Stimulated activated CD8-positive, alpha-beta memory T cell treated with anti-CD3 and anti-CD28 coated beads, Interleukin-12 subunit alpha, Interleukin-12 subunit beta, amount 100 ng/mL, for 4 hours (primary cell): ENCODE measurements around the gene CAMSAP1.
"Not testable (repeated sequence)": the region's sequence is repeated elsewhere in the genome, so short reads cannot be mapped to it uniquely, and the experiment has no call there.

Experiments
- DNase-seq: peaks from one replicate; pipeline ENCODE4 v3.0.0-alpha.2; 2020; ENCODE audit warnings: low read depth

CAMSAP1 gene, protein sequence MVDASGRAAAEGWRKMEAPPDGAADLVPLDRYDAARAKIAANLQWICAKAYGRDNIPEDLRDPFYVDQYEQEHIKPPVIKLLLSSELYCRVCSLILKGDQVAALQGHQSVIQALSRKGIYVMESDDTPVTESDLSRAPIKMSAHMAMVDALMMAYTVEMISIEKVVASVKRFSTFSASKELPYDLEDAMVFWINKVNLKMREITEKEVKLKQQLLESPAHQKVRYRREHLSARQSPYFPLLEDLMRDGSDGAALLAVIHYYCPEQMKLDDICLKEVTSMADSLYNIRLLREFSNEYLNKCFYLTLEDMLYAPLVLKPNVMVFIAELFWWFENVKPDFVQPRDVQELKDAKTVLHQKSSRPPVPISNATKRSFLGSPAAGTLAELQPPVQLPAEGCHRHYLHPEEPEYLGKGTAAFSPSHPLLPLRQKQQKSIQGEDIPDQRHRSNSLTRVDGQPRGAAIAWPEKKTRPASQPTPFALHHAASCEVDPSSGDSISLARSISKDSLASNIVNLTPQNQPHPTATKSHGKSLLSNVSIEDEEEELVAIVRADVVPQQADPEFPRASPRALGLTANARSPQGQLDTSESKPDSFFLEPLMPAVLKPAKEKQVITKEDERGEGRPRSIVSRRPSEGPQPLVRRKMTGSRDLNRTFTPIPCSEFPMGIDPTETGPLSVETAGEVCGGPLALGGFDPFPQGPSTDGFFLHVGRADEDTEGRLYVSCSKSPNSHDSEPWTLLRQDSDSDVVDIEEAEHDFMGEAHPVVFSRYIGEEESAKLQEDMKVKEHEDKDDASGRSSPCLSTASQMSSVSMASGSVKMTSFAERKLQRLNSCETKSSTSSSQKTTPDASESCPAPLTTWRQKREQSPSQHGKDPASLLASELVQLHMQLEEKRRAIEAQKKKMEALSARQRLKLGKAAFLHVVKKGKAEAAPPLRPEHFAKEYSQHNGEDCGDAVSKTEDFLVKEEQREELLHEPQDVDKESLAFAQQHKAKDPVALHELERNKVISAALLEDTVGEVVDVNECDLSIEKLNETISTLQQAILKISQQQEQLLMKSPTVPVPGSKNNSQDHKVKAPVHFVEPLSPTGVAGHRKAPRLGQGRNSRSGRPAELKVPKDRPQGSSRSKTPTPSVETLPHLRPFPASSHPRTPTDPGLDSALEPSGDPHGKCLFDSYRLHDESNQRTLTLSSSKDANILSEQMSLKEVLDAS (N-terminal part only)

DNA sequence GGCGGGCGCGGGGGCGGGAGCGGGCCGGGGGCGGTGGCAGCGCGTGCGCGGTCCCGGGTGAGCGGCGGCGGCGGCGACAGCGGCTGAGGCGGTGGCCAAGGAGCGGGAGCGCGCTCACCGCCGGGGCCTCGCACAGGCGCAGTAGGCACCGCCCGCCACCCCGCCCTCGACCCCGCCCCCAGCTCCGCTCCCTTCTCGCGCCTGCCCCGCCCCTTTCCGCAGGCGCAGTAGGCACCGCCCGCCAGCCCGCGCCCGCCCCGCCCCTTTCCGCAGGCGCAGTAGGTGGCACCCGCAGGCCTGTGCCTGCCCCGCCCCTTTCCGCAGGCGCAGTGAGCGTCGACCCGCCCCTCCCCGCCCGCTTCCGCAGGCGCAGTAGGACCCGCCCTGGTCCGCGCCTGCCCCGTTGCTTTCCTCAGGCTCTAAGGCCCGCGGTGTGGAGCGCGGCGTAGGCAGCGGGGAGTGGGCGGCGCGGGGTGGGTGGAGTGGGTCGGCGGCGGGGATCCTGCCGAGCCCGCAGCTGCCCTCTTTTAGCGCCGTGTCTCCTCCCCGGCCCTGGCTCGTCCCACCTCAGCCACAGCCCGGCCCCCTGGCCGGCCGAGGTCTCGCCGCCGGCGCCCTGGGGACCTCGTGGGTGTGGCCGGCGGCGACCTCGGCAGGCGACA is at the start of gene CAMSAP1:
CAMSAP1 (minus strand) TSS at position 116 of the 662 bp plus-strand sequence. CDS start 387 bp downstream, outside the sequence.
- peak; percentile 94 for DNase-seq

DNA sequence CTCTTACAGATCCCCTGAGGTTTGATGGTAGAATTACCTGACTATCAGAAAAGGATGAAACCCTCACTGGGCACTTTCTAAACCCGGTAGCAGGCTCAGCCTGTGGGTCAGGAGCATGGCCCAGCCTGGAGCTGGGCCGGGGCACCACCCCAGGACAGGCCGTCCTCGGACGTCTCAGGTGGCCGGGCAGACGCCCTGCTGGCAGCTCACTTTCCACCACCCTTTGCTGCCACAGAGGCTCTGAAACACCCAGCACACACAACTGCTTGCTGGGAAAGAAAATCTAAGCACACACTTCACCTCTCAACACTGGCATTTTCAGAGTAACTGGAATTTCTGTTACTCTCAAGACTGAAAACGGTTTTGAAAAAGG is 49.4 kb upstream of the CAMSAP1 start:
- DNase-seq = no peak

DNA sequence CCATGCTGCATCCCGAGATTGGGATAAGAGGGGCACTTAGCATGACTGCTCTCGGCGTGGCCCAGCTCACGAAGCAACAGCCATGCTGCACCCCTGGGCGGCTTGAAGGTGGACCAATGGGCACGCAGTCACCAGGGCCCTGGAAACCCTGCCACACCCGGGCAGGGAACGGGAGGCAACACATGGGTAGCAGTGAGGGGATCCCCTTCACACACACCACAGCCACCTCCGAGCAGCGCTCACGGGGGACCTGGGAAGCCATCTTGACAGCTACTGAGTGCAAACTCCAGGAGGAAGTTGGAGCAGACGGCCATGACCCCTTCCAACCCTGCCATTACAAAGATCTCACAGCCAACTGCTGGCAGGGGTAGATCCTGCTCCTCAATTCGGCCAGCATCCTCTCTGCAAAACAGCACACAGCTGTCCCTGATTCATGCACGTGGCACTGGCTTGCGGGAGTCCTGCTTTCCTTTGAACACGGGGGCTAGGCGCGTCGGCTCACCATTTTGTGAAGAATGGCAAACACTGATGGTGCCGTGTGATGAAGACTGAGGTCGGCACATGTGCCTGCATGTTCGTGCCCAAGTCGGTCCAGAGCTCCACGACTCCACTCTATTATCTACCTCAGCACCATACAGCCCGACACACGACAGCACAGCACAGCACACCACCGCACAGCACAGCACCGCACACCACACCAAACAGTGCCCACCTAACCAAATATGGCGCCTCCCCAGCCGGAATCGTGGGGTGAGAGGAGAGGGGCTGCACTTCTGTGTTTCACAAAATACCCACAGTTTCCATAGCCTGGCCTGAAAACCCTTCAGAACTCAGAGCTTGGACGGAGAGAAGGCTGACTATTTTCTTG is 48.8 kb upstream of the CAMSAP1 start:
- no peak for DNase-seq

DNA sequence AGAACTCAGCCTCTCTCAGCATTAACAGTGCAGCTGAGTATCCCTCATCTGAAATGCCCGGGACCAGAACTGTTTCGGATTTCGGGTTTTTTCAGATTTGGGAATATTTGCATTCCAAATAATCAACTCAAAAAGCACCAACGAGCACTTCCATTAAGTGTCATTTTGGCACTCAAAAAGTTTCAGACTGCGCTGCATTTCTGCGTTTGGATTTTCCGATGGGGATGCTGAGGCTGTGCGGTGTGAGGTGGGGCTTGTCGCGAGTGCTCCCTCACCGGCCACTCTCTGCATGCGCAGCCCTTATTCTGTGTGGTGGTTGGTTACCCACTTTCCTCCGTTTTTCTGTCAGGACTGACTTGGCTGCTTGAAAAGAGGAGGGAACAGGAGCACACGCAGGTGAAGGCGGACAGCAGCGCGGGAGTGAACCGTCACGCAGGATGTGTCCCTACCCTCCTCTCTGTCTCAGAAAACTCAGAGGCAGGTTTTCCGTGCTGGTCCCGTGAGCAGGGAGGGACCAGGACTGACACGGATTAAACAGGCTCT is 45.4 kb upstream of the CAMSAP1 start:
- DNase-seq = no peak

DNA sequence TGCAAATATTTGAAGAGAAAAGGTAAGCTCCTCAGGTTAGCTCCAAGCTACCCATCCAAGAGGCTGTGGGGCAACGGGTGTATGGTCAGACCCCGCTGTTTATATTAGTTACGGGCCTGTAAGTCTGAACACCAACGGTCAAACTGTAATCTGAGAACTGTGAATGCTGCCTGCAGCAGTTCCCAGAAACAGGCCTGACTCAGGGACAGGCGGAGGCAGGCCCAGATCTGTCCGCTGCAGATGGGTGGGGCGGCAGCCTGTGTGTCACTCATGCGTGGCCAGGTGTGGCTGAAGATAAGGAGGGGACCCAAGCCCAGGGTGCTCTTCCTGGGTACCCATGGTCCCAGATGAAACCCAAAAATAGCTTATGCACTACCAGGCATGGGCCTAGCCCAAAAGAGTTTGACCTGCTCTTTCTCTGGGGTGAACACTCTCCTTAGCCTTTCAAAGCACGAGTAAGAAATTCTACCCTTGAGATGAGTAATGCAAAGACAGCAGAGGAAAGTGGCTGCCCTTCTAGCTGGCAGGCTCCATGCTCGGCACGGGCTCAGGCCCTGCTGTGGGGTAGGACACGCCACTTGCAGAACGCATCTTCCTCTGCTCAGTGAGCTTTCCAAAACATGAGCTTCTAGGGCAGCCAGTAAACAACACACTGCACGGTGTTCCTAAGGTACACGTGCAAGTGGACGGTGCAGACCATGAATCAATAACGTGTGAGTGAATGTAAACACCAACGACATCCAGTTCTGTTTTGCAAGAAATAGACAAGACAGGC is 44.7 kb upstream of the CAMSAP1 start:
- no peak for DNase-seq

DNA sequence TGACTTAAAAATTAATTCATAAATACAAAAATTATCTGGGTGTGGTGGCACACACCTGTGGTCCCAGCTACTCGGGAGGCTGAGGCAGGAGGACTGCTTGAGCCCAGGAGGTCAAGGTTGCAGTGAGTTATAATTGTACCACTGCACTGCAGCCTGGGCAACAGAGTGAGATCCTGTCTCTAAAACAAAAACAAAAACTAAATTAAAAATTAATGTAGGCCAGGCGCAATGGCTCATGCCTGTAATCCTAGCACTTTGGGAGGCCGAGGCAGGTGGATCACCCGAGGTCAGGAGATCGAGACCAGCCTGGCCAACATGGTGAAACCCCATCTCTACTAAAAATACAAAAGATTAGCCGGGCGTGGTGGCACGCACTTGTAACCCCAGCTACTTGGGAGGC is 44.0 kb upstream of the CAMSAP1 start:
- DNase-seq = not testable (repeated sequence)

DNA sequence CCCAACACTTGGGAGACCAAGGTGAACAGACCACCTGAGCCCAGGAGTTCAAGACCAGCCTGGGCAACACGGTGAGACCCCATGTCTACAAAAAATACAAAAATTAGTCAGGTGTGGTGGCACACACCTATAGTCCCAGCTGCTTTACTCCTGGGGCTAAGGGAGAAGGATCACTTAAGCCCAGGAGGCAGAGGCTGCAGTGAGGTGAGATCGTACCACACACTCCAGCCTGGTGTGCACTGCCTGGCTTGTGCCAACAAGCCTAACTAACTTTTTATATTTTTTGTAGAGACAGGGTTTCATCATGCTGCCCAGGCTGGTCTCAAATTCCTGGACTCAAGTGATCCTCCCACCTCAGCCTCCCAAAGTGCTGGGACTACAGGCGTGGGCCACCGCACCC is 43.5 kb upstream of the CAMSAP1 start:
- not testable (repeated sequence) for DNase-seq

DNA sequence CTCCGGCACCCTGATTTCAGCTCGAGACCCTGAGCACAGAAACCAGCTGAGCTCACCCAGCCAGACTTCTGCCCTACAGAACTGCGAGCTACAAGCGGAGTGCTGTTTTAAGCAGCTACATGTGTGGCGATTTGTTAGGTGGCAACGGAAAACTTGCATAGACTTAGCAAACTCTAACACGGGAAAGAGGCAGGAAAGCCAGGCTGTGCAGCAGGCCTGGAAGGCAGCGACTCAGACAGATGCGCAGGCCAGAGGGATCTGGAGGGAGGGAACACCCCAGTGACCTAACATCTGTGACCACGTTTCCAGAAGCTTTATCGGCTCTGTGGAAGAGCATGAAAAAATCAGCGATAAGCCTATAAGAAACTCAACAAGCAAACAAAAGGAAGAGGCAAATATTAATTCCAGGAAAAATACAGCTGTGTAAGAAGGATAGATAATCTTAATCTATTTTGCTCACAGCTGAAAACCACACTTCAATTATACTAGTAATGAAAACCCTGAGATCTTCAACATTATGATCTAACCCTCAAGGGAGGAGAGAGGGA is 42.9 kb upstream of the CAMSAP1 start:
- no peak for DNase-seq

DNA sequence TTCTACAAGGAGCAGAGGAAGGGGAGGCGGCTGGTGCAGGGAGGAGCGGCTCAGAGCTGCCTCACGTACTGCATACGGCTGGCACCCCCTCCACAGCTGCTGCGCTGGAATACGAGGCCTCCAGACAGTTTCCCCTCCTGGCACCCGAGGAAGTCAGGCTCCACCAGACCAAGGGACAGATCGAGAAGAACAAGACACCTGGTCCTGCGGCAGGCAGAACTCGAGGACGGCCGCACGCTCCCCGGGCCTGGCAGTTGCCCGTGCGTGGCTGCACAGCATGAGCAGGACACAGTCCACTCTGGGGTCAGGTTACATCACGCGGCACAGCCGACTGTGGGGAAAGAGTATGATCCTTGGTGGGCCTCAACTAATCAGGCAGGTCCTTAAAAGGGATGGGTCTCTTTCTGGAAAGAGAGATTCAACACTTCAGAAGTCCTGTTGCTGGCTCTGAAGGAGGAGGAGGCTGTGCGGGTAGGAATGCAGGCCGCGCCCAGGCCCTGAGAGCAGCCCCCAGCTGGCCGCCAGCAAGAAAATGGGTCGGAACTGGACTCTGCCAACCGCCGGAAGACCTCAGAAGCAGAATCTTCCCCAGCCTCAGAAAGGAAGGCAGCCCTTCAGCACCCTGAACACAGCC is 42.3 kb upstream of the CAMSAP1 start:
- no peak for DNase-seq

DNA sequence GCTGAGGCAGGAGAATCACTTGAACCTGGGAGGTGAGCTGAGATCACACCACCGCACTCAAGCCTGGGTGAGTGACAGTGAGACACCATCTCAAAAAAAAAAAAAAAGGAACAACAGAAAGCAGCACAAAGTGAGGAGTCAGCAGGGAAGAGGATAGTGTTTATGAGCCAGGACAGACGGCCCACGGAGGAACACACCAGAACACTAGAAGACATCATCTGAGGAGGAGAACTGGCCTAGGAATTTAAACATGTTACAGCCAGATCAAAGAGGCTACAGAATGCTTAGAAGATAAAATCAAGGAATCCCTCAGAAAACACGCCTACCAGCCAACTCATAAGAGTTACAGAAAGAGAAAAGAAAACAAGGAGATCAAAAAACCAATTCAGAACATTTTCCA is 41.6 kb upstream of the CAMSAP1 start:
- no peak for DNase-seq

DNA sequence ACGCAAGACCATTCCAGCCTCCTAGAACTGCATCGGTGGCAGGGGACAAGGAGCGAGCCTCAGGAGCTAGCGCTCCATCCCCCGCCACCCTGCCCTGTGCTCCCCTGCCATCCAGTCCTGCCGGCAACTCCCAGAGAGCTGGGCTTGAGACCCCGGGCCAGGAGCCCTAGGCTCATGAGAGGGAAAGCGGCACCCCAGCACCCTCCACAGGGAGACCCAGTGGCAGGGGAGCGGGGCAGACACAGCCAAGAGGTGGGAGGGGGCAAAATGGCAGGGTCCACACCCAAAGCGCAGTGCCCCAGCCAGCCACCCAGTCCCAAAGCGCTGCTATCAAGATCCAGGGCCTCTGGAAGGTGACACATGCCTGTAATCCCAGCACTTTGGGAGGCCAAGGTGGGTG is 41.1 kb upstream of the CAMSAP1 start:
- no peak for DNase-seq

DNA sequence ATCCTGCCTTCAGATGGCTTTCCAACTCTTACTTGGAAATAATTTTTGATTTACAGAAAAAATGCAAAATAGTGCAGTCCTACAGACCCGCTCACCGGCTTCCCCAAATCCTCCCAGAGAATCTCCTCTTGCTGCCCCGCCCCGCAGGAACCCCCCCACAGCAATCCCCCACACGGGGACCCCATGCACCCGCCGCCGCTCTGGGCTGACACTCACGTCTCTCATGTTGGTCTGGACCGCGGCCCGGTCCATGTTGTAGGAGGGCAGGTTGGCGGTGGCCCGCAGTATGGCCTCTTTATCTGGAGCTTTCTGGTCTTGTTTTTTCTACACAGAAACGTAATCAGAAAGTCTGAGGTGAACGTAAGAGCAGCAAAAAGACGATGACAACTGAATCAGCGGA is 40.2 kb upstream of the CAMSAP1 start:
- no peak for DNase-seq

DNA sequence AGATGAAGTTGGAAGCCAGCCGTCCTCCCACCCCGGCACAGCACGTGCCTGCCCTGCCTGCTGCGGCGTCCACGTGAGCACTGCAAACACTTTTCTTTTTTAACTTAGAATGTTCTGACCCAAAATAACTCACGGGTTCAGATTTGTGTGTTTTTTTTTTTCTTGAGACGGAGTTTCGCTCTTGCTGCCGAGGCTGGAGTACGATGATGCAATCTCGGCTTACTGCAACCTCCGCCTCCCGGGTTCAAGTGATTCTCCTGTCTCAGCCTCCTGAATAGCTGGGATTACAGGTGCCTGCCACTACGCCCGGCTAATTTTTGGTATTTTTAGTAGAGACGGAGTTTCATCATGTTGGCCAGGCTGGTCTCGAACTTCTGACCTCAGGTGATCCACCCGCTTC is 39.8 kb upstream of the CAMSAP1 start:
- not testable (repeated sequence) for DNase-seq

DNA sequence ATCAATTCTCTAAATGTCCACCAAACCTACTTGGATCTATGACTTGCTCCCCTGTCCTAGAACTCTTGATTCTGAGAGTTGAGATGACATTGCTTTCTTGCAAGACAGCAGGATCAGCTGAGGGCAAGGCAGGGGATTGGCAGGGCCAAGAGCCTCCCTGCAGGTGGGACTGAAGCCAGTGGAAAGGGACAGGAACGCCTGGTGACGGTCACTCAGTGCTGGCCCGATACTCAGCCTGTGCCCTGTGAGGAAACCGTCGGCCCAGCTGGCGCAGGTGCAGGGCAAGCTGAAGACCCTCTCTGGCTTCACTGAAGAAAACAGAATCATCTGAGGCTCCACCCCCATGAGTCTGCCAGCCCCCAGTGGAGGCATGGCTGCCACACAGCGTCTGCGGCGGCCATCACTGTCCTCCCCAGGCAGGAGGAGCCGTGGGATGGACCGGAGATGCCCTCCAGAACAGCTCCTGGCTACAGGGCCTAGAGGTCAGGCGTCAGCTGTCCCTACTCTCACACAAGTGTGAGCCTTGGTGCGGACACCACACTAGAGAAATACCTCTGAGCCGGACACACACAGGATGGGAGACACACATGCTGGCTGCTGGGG is 39.1 kb upstream of the CAMSAP1 start:
- DNase-seq = no peak

DNA sequence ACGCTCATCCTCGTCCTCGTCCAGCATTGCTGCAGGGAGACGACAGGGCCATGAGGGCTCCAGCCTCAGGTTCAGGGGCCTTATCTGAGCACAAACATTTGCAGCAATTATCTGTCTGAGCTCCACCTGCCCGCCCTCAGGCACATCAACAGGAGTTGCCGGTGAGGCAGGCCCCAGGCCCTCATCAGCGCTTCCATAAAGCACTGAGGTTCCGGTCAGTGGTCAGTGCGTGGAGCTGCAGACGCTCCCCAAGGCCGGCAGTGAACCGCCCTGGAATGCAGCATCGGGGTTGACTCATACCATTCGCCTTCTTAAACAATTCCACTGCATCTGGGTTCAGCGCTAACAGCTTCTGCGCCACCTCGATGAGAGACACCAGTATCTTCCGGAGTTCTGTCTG is 38.6 kb upstream of the CAMSAP1 start:
- no peak for DNase-seq

DNA sequence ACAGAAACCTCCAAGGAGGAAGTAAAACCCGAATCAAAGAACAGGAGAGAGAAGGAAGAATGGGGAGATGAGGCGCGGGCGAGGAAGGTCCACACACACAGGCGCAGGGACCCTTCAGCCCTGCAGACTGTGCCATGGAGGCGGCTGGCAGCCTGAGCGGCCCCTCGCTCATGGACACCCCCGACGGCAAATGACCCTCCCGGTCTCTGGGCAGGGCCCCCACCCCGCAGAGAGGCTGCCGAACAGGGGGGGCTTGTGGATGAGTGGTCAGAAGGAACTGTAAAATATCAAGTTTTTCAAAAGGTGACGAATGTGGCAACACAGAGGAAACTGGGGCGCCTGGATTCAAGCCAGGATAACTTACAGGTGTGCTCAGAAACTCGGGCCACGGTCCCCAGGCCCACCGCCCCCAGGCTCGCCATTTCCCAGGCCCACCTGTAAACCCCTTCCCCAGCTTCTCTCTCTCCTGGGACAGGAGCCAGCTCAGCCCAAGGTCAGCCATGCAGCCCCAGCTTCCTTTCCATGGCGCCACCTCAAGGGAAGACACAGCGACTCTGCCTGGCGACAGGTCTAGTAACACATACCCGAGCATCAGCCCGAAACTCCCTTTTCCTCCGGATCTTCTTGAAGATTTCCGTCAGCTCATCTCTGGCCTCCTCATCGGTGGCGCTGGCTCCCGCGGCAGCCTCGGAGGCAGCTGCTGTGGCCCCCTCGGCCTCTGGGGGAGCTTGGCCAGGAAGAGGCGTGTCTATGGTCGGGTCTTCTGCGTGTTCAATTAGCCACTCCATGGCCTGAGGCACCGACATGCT is 37.3 kb upstream of the CAMSAP1 start:
- no peak for DNase-seq

DNA sequence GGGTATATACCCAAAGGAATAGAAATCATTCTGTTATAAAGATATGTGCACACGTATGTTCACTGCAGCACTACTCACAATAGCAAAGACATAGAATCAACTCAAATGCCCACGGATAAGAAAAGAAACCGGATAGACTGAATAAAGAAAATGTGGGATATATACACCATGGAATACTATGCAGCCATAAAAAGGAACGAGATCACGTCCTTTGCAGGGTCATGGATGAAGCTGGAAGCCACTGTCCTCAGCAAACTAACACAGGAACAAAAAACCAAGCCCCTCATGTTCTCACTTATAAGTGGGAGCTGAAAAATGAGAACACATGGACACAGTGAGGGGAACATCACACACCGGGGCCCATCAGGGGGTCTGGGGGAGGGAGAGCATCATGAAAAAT is 36.3 kb upstream of the CAMSAP1 start:
- not testable (repeated sequence) for DNase-seq
